Gastrocnemius medialis (tissue), 4 donors: Measurements from ENCODE around the gene P4HA3.

Source experiments
- CTCF ChIP-seq, 5 experiments: fragments of 450-650 bp in 3 of 5; fragments of 200-600 bp in 2 of 5; sonication (generic) in 2 of 5; IDR thresholded peaks in 4 of 5; conservative IDR thresholded peaks in 1 of 5; 1 replicate in 4 of 5; 2 replicates in 1 of 5; pipeline ENCODE4 v1.5.1; 2016 to 2019; ENCODE audit warnings: antibody characterized with exemption in 5 of 5, mild to moderate bottlenecking in 3 of 5, moderate library complexity in 3 of 5
- POLR2A ChIP-seq, 2 donors: fragments of 450-650 bp; IDR thresholded peaks; one replicate each; pipeline ENCODE4 v1.6.1; 2017; ENCODE audit warnings: antibody characterized with exemption in 2 of 2, mild to moderate bottlenecking in 2 of 2, moderate library complexity in 2 of 2

- TF ChIP-seq CTCF (IDR thresholded peaks at IDR 0.05 in 4 of 5, conservative IDR thresholded peaks at IDR 0.05 in 1 of 5) = no peak
- TF ChIP-seq POLR2A (IDR thresholded peaks at IDR 0.05) = no peak
These were observed 15.2 kb upstream of the P4HA3 start for GRCh38 chr11:74326665-74327064.
